Right ventricle myocardium superior (tissue), 1 donor: Measurements from ENCODE around the gene LINC01488. TPM values are rescaled to one million over a fixed set of nuclear protein-coding genes. Genes with fewer than 3 reads are reported as not detected.

ENCODE experiments used
- ATAC-seq: fragments of 200-7000 bp; cut with Tn5 transposase; one replicate; pipeline ENCODE4 v1.9.1; 2020; ENCODE audit warnings: mild to moderate bottlenecking; ENCODE audit not compliant: poor library complexity
- DNase-seq: peaks from one replicate; pipeline ENCODE4 v3.0.0-alpha.2; 2020
- intact Hi-C: fragments of 100-400 bp; cut with DNase I; formaldehyde crosslinking; loops from one replicate; pipeline ENCODE4 v1.11.2; 2022
- total RNA-seq: library from RNA; stranded (reverse); fragmentation: NEBNext Ultra II Directional; extraction: Animal tissue kit (Norgen Biotek cat#: 25700); gene quantifications from one replicate; pipeline ENCODE4 v1.2.1, GENCODE V29; 2021
- donor health status: DM: no; HTN: yes; CAD: no; lungs with severe emphysema.

Gene LINC01488
- total RNA-seq, 1 donor from 2014 or later, result 0.22 TPM

DNA sequence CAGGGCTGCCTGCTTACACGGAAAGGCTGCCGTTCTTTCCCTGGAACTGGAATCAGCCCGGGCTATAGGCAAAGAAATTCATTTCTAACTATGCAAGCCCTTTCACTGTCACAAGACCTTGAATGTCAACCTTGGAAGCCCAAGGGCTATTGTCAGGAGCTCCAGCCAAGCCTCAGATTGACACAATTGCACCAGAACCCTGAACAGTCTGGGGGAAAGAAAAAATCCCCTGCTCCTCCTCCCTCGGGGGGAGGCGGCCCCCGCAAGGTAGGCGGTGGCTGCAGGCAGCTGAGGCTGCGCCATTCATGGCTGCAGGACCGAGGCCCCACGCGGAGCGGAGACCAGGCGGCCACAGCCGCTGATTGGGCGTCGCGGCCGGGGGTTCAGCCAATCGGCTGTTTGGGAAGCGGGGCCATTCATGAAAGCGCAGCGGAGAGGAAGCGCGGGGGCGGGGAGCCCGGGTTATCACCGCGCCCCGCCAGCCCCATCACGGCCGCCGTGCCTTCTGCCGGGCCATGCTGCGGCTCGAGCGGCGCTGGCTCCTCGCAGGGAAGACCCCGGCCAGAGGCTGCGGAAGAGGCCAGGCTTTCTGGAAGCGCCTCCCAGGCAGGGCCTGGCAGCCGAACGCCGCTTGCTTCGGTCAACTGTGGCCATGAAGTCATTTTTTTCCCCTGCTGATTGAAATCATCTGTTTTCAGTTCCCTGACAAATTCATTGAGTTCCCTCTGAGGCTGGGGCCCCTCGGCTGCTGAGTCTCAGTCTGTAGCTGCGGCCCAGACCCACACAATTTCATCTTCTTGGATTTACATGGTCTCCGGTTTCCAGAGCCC is 38.1 kb upstream of the LINC01488 start:
- intact Hi-C loops, result loop anchor here (10.0 kb wide), 2 partner anchors 149 to 191 kb away; partner anchors contain the start of gene MYEOV
- DNase-seq (peak; percentile 95), ATAC-seq (peak; percentile 96)

DNA sequence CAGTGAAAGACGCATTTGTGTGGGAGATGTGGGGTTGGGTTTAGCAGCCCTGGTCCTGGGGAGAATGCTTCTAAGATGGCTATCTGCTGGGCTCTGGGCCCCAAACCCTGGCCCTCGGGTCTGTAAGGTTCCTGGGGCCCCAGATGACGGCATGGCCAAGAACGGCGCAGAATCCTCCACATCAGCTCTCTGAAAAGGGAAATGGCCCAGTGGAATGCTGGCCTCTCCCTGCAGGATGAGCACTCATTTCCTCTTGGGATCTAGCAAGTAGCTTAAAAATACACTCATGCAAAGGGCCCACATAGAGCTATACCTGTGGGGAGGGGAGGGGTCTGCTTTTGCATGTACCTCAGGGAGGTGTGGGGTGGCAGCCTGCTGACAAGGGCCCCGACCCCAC is 37.5 kb upstream of the LINC01488 start:
- intact Hi-C loops, result loop anchor here (10.0 kb wide), 2 partner anchors 149 to 191 kb away; partner anchors contain the start of gene MYEOV
- peak; percentile 46 for DNase-seq
- ATAC-seq, result peak; percentile 5

DNA sequence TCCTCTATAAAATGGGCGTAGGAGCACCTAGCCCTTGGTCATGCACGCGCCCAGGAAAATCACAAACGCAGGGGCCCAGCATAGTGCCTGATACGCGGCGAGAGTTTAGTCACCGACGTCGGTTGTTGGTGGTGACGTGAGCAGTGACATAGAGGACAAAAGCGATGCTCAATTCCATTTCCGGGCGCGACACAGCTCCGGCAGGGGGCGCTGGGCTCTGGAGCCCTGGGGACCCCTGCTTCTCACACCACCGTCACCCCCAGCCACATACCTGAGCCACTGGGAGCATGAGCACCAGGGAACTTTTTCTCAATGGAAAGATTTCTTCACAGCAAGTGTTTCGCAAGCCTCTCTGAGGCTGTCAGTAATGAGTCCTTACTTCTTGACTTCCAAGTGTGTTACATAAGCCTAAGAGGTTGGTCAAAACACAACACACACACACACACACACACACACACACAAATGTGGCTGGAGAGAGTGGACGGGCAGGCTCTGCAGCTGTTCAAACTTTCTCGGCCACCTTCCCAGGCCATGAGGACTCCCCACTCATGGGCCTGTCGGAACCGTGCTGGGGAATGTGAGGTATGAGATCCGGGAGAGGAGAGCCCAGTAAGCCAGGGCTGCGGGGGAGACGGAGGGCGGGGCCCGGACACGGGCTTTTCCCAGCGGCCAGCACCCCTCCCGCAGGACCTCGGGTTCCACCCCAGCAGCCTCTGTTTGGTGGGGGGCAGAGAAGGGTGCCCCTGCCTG is 36.9 kb upstream of the LINC01488 start:
- intact Hi-C loops, result loop anchor here (10.0 kb wide), 2 partner anchors 150 to 190 kb away; partner anchors contain the start of gene MYEOV
- peak; percentile 65 for ATAC-seq
- DNase-seq, result peak; percentile 77

DNA sequence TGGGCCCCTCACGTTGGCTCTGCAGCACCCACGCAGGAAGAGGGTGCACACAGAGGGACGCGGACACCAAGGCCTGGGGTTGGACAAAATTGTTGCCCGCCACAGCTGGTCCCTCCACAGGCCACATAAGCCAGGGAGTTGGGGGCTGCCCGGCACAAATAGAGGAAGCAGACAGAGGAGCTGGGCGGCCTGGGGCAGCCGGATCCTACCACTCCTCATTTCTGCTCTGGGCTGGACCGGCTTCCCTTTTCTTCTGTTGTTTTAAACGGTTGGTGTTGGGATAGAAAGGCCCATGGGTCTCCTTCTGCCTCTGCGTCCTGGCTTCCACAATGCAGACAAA is 36.4 kb upstream of the LINC01488 start:
- intact Hi-C loops, result loop anchor here (10.0 kb wide), 2 partner anchors 150 to 190 kb away; partner anchors contain the start of gene MYEOV
- no peak for ATAC-seq
- peak; percentile 56 for DNase-seq

DNA sequence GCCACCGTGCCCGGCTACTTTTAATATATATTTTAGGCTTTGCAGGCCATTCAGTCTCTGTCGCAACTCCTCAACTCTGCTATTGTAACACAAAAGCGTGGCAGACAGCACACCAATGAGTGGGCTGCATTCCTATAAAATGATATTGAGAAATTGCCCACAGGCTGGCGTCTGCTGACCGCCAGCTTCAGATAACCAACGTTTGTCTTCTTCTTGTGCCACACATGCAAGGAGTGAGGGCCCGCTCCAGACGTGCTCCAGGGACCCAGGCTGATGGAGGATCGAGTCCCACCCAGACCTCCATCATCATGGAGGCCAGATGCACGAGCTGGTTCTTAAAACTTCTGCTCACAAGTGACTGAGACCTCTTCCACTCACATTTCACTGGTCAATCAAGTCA is 35.4 kb upstream of the LINC01488 start:
- no peak for ATAC-seq
- intact Hi-C loops, result loop anchor here (10.0 kb wide), 2 partner anchors 151 to 189 kb away; partner anchors contain the start of gene MYEOV
- no peak for DNase-seq

DNA sequence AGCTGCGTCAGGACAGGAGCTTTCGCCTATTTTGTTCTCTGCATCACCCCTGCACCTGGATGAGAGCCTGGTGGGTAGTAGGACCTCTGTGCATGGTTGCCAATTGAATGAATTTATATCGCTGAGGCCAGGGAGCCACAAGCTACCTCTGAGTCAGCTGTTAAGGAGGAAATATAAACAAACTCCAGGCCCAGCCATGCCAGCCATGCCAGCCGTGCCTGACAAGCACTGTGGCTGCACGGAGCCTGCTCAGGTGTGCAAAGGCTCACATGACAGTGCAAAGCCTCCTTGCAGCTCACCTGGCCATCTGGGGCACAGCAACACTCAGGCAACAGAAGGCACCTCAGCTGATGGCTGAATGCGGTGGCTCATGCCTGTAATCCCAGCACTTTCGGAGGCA is 33.7 kb upstream of the LINC01488 start:
- peak; percentile 27 for DNase-seq
- intact Hi-C loops, result loop anchor here (10.0 kb wide), 2 partner anchors 153 to 187 kb away; partner anchors contain the start of gene MYEOV
- no peak for ATAC-seq

DNA sequence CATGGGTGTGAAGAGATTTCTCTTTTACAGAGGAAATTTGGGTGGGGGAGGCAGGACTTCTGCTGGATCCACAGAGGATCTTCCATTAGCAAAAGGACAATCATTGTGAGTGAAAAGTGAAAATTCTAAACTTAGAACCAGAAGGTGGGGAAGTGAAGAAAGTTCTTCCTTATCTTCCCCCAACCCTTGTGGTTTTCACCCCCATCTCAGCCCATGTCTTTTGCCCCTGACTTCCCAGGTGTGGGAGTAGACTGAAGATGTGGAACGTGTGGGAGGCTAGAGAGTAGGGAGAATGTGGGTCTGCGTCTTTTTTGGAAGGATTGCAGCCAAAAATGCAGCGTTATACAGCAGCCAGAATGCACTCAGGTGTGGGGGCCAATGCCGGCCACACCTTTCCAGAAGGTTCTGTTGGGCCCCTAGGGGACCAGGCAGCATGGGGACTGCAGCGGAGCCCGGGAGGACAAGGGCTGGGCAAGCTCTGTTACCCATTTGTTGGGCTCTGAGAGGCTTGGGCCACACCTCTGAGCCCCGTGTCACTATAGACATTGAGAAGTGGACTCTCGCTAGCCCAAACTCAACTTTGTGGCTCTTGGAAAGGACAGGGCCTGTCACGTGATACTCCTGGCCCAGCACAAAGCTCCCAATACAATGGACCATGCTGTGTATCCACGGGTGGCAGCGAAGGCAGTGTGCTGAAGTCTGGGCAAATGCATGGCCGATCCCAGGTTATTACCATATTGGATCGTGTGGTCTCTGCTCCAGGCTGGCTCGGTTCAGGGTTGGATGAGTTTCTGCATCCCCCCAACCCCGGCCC is 32.8 kb upstream of the LINC01488 start:
- DNase-seq, result no peak
- intact Hi-C loops, result loop anchor here (10.0 kb wide), 2 partner anchors 154 to 186 kb away; partner anchors contain the start of gene MYEOV
- no peak for ATAC-seq

DNA sequence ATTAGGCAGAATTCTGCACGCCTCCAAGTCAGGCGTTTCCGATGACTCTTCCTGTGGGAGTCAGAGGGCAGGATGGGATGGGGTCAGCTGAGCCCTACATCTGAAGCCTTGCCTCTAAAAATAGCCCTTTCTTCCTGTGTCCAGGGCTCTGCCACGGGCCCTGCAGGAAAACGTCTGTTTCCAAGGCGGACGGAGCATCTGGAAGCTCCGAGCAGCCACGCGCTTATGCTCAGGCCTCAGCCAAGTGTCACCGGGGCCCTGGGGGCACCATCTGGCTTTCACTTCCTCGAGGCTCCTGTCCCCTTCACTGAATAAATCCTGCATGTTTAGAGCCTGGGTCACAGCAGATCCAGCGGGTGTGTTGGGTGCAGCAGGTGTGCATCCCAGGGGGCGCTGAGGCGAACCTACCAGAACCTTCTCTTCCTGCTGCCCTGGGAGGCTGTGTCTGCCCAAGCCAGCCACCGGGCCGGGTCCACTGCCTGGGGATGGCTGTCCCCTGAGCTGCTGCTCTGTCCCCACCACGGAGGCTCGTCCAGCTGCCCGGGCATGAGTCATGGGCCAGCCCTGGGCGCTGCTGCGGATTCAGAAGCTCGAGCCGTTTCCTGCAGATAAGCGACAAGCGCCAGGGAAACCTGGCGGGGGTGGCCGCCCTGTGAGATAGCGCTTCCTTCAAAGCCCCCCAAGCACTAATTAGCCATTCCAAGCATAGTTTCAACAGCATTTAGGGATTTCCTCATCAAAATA is 32.0 kb upstream of the LINC01488 start:
- ATAC-seq (peak; percentile 71), DNase-seq (peak; percentile 85)
- intact Hi-C loops, result loop anchor here (10.0 kb wide), 2 partner anchors 155 to 185 kb away; partner anchors contain the start of gene MYEOV

DNA sequence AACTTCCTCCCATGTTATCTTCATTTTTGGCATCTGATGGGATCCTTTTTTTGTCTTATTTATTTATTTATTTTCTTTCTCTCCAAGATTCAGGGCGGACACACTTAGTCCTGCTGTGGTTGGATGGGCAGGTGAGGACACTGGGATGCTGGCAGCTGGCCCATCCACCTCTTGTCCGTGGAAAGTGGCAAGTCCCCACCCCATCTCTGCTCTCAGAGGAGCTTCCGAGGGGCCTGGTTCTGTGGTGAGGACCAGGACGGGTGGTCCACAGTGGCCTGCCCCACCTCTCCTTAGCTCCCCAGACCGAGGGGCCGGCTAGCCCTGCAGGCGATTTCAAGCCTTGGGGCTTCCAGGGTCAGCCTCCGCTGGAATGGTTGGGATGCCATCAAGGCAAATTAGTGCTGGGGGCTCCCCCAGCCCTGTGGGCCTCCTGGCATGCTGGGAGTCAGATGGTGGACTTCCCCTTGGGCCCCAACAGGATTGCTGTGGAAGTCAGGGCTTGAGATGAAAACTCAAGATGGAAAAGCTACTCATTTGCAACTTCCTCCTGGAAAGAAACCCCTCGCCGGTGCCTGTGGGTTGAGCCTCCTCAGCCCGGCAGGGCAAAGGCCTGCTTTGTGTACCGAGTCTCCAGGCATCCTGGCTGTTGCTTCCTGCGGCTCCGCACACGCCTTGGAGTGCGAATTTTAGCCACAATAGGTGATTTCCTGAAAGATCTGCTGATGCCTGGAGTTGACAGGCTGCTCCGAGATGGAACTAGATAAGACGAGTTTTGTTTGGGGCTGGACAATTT is 31.2 kb upstream of the LINC01488 start:
- intact Hi-C loops, result no loop called here
- ATAC-seq, result peak; percentile 32
- DNase-seq, result peak; percentile 51

DNA sequence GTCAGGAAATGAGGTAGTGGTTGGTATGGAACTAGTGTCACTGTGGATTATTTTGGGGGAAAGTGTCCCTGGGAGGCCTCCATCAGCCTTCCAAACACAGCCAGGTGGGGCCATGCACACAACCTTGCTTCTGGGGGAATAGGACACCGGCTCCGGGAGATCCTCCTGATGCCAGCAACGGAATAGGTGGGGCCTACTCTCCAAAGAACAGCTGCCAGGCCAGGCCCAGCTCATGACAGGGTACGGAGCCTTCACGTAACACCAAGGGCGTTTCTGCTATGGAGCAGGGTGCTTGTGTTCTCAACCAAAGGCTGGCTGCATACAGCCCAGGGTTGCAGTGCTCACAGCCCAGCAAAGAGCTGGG is 30.6 kb upstream of the LINC01488 start:
- intact Hi-C loops, result no loop called here
- DNase-seq (peak; percentile 43), ATAC-seq (no peak)

DNA sequence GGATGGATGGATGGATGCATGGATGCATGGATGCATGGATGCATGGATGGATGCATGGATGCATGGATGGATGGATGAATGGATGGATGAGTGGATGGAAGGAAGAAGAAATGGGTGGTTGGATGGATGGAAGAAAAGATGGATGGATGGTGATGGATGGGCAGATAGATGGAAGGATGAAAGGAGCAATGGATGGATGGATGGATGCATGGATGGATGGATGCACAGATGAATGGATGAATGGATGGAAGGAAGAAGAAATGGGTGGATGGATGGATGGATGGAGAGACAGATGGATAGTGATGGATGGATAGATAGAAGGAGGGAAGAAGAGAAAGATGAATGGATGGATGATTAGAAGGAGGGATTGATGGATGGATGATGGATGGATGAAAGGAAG is 30.2 kb upstream of the LINC01488 start:
- intact Hi-C loops, result no loop called here
- no peak for ATAC-seq
- DNase-seq, result no peak

DNA sequence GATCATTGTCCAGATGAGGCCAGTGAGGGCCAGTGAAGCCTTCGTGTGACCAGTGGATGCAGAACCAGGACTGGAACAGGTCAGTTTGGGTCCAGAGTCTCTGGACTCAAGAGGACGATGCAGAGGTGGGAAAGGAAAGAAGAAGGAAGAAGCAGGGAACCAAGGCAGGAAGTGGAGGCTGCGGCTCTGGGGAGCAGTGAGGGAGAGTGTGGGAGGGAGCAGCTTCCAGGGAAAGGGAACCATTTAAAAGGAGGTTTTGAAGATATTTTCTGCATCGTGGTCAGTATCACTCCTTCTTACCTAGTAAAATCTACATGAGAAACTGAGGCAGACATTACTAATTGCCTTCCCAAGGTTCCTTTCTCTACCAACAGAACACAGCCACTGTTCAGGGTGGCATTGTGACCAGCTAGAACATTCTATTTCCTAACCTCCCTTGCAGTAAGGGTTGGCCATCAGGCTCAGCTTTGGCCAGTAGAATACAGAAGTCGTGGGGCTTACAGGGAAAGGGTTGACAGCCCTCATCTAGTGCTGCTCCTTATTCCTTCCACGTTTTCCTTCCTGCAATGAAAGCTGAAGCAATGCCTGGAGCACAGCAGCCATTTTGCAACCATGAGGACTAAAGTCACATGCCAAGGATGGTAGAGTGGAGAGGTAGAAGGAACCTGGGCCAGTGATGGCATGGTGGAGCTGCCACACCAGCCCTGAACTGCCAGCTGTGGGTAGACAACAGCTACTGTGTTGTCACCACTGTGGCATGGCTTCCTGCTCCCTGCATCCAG is 29.1 kb upstream of the LINC01488 start:
- no peak for ATAC-seq
- intact Hi-C loops, result no loop called here
- peak; percentile 12 for DNase-seq

DNA sequence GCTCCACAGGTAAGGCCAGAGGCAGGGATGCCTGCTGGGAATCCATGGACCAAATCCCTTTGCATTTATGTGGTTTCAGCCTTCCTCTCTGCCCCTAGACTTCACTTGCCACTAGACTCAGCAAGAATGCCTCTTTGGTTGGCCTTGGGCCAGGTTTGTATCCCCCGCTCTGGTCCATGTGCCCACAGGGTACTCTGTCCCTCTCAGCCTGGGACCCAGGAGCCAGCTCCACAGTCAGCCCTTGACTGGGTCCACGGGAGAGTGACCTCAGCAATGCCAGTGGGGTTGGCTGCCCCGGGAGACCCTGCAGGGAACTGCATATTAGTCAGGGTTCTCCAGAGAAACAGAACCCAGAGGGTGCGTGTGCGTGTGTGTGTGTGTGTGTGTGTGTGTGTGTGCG is 28.3 kb upstream of the LINC01488 start:
- DNase-seq (peak; percentile 29), ATAC-seq (no peak)
- intact Hi-C loops, result no loop called here

DNA sequence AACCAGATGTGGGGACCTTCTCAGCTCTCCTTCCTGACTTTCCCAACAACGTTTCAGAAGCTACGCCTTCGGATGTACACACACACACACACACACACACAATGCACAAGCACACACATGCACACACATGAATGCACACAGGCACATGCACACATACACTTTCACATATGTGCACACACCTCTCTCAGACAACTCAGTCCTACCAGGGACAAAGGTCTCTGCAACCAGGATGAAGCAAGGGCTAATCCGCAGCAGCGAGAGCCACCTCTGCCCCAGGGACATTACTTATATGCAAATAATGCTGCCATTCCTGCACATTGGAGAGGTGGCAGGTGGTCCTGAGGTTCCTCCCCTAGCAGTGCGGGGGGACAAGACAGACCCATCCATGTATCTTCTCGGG is 27.4 kb upstream of the LINC01488 start:
- DNase-seq (peak; percentile 17), ATAC-seq (no peak)
- intact Hi-C loops, result no loop called here

DNA sequence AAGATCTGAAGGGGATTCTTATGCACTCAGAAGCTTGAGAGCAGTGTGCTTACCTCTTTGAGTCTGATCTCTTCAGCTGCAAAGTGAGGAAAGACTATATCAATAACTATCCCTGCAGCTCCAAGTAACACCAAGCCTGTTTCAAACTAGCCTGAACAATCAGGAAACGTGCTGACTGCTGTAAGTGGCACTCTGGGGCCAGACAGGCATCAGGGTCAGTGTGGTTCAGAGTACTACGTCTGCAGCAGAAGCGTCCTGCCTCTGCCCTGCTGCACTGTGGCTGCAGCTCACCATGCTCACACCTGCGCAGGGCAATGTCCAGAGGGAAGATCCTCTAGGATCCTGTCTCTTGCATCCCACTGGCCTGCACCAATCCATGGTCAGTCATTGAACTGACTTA is 25.5 kb upstream of the LINC01488 start:
- intact Hi-C loops, result no loop called here
- ATAC-seq (peak; percentile 61), DNase-seq (peak; percentile 36)

DNA sequence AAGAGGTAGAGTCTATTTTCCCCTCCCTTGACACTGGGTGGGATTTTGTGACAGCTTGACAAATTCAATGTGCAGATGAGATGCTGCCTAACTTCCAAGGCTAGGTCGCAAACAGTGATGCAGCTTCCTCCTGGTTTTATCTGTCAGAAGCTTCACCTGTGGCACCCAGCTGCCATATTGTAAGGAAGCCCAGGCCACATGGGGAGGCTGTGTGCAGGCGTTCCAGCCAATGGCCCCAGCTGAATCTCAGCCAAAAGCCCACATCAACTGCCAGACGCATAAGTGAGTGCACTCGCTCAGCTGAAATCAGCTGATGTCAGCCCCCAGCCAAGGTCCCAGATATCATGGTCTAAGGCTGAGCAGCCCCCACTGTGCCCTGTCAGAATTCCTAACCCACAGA is 24.8 kb upstream of the LINC01488 start:
- DNase-seq (no peak), ATAC-seq (no peak)
- intact Hi-C loops, result no loop called here
